ENCODE measurements around the gene MED10. TPM values are rescaled to one million over a fixed set of nuclear protein-coding genes. Genes with fewer than 3 reads are reported as not detected.

The MED10 gene
- total RNA-seq, 1 donor from 2014 or later: 49.3 TPM

GRCh38 chr5:6353602-6354302 is 24.6 kb downstream of the MED10 start:
- no peak for DNase-seq (ENCODE audit: low read depth)
- no peak overlapping the region for H3K4me2 ChIP-seq (ENCODE audit: low read length)
- H3K9me3 ChIP-seq (ENCODE audit: insufficient read depth, low read depth, low read length): no peaks in the 10 kb centered on the region
- no peaks in the 10 kb centered on the region for H3K4me1 ChIP-seq (ENCODE audit: insufficient read depth, low read length)
- H3K9ac ChIP-seq (ENCODE audit: low read length): no peak overlapping the region
- no peaks in the 10 kb centered on the region for H3K27me3 ChIP-seq (ENCODE audit: insufficient read depth, low read length)
- H3K4me1 Mint-ChIP-seq (ENCODE audit: low read depth, unreplicated experiment): no peaks in the 10 kb centered on the region
- H3K79me2 ChIP-seq (ENCODE audit: insufficient read depth, low read length): no peaks in the 10 kb centered on the region
- H4K20me1 ChIP-seq (ENCODE audit: insufficient read depth, low read length): no peaks in the 10 kb centered on the region
- H3K27ac ChIP-seq (ENCODE audit: low read depth, low read length): no peak overlapping the region
- peaks cover 33% of the 10 kb centered on the region for H3K27me3 Mint-ChIP-seq (ENCODE audit: low read depth, unreplicated experiment)
- no peak overlapping the region for H3K4me3 Mint-ChIP-seq (ENCODE audit: unreplicated experiment)
- no peak overlapping the region for H2AFZ ChIP-seq (ENCODE audit: low read depth, low read length)
- TF ChIP-seq CTCF (IDR thresholded peaks at IDR 0.05; ENCODE audit: insufficient read depth, low read depth, low read length) (no peak), EZH2 (IDR thresholded peaks at IDR 0.05; ENCODE audit: insufficient read depth, low read length) (no peak)
- H3K36me3 ChIP-seq (ENCODE audit: insufficient read depth, low read length): no peaks in the 10 kb centered on the region
- H3K36me3 Mint-ChIP-seq (ENCODE audit: low read depth, unreplicated experiment): no peaks in the 10 kb centered on the region
- peaks cover 7% of the 10 kb centered on the region for H3K9me3 Mint-ChIP-seq (ENCODE audit: unreplicated experiment)
- FAIRE-seq: no peak
- no peak overlapping the region for H3K4me3 ChIP-seq (ENCODE audit: insufficient read depth, low read depth, low read length)
- no peak overlapping the region for H3K27ac Mint-ChIP-seq (ENCODE audit: unreplicated experiment)

GRCh38 chr5:6350277-6351090 is 27.9 kb downstream of the MED10 start:
- FAIRE-seq (no peak), DNase-seq (ENCODE audit: low read depth) (no peak)
- Histone ChIP-seq H3K9ac (ENCODE audit: low read length) (no peak overlapping the region), H4K20me1 (ENCODE audit: insufficient read depth, low read length) (no peaks in the 10 kb centered on the region), H3K79me2 (ENCODE audit: insufficient read depth, low read length) (no peaks in the 10 kb centered on the region), H3K4me3 (ENCODE audit: insufficient read depth, low read depth, low read length) (no peak overlapping the region), H3K9me3 (ENCODE audit: insufficient read depth, low read depth, low read length) (no peaks in the 10 kb centered on the region), H2AFZ (ENCODE audit: low read depth, low read length) (peak overlapping the region; percentile 41), H3K27me3 (ENCODE audit: insufficient read depth, low read length) (no peaks in the 10 kb centered on the region), H3K36me3 (ENCODE audit: insufficient read depth, low read length) (no peaks in the 10 kb centered on the region), H3K27ac (ENCODE audit: low read depth, low read length) (no peak overlapping the region), H3K4me1 (ENCODE audit: insufficient read depth, low read length) (no peaks in the 10 kb centered on the region), H3K4me2 (ENCODE audit: low read length) (no peak overlapping the region)
- no peak overlapping the region for H3K4me3 Mint-ChIP-seq (ENCODE audit: unreplicated experiment)
- peaks cover 38% of the 10 kb centered on the region for H3K27me3 Mint-ChIP-seq (ENCODE audit: low read depth, unreplicated experiment)
- H3K4me1 Mint-ChIP-seq (ENCODE audit: low read depth, unreplicated experiment): no peaks in the 10 kb centered on the region
- no peaks in the 10 kb centered on the region for H3K36me3 Mint-ChIP-seq (ENCODE audit: low read depth, unreplicated experiment)
- no peak for TF ChIP-seq CTCF (IDR thresholded peaks at IDR 0.05; ENCODE audit: insufficient read depth, low read depth, low read length)
- no peak for TF ChIP-seq EZH2 (IDR thresholded peaks at IDR 0.05; ENCODE audit: insufficient read depth, low read length)
- H3K27ac Mint-ChIP-seq (ENCODE audit: unreplicated experiment): no peak overlapping the region
- peaks cover 7% of the 10 kb centered on the region for H3K9me3 Mint-ChIP-seq (ENCODE audit: unreplicated experiment)
